Osteoblast (primary cell): ENCODE results near the gene RCOR1. TPM values are rescaled to one million over a fixed set of nuclear protein-coding genes. Genes with fewer than 3 reads are reported as not detected.

Experiments used
- DNase-seq: peaks from one replicate; pipeline ENCODE4 v3.0.0; 2011; ENCODE audit warnings: low spot score, mixed read lengths; ENCODE audit not compliant: insufficient read length; ENCODE audit errors: missing footprints
- H2AFZ ChIP-seq: 2 replicates; pipeline ENCODE4 v1.6.0; 2011; ENCODE audit warnings: mild to moderate bottlenecking, low read length
- H3K27ac ChIP-seq: 2 replicates; pipeline ENCODE4 v1.5.1; 2011; ENCODE audit warnings: mild to moderate bottlenecking, low read depth, low read length, moderate library complexity
- H3K27me3 ChIP-seq: 2 replicates; pipeline ENCODE4 v1.6.0; 2012; ENCODE audit warnings: mild to moderate bottlenecking, control low read depth, inconsistent platforms, low read length, moderate library complexity; ENCODE audit not compliant: insufficient read depth
- H3K36me3 ChIP-seq: 2 replicates; pipeline ENCODE4 v1.5.1; 2011; ENCODE audit warnings: mild to moderate bottlenecking, low read length, control low read depth, moderate library complexity; ENCODE audit not compliant: insufficient read depth
- H3K4me1 ChIP-seq: 2 replicates; pipeline ENCODE4 v1.5.1; 2011; ENCODE audit warnings: mild to moderate bottlenecking, low read length, control low read depth, moderate library complexity; ENCODE audit not compliant: insufficient read depth
- H3K4me2 ChIP-seq: 2 replicates; pipeline ENCODE4 v1.6.0; 2011; ENCODE audit warnings: mild to moderate bottlenecking, low read length; ENCODE audit not compliant: insufficient read depth
- H3K4me3 ChIP-seq: fragments of 200-600 bp; sonication (generic); 3 replicates; pipeline ENCODE4 v1.5.1; 2012; ENCODE audit warnings: mild to moderate bottlenecking, low read length, inconsistent platforms; ENCODE audit not compliant: insufficient read depth
- H3K79me2 ChIP-seq: 2 replicates; pipeline ENCODE4 v1.6.0; 2012; ENCODE audit warnings: mild to moderate bottlenecking, low read length, control low read depth, inconsistent platforms; ENCODE audit not compliant: insufficient read depth
- H3K9me3 ChIP-seq: 2 replicates; pipeline ENCODE4 v1.5.1; 2011; ENCODE audit warnings: low read depth, low read length, control low read depth
- H4K20me1 ChIP-seq: 2 replicates; pipeline ENCODE4 v1.6.0; 2012; ENCODE audit warnings: mild to moderate bottlenecking, low read length, control low read depth; ENCODE audit not compliant: insufficient read depth
- CTCF ChIP-seq: IDR thresholded peaks from 2 replicates; pipeline ENCODE4 v1.5.1; 2011; ENCODE audit warnings: mild to moderate bottlenecking, low read depth, low read length, moderate library complexity; ENCODE audit errors: extremely low read depth
- total RNA-seq: library from RNA; depleted of rRNA; stranded (reverse); fragments of >200 nt; gene quantifications from 2 replicates; pipeline ENCODE4 v1.2.3, GENCODE V29; 2012

RCOR1 gene
- total RNA-seq, 1 donor: 11.6 TPM

DNA sequence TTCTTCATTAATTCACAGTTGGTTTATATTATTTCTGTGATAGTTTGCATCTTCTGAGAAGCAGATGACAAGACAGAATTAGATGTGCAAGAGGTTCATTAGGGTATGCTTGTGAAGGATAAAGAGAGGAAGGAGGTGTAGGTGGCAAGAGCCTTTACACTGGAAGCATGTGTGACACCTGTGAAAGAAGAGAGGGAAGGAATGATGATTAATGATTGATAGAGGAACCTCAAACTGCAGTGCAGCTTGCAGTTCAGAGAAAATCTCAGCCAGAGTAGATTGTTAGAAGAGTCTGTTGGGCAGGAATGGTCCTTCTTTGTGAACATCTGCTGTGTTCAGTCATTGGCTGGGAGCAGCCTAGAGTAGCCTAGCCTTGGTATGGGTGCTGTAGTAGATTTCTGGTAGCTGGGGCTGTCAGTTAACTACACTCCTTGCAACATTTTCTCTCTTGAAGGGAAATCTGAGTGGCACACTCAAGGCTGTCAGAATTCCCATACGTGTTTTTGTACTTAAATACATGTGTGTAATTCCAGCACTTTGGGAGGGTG is 9.0 kb downstream of the RCOR1 start:
- peaks cover 59% of the 10 kb centered on the region for H4K20me1 ChIP-seq
- no peak for TF ChIP-seq CTCF

DNA sequence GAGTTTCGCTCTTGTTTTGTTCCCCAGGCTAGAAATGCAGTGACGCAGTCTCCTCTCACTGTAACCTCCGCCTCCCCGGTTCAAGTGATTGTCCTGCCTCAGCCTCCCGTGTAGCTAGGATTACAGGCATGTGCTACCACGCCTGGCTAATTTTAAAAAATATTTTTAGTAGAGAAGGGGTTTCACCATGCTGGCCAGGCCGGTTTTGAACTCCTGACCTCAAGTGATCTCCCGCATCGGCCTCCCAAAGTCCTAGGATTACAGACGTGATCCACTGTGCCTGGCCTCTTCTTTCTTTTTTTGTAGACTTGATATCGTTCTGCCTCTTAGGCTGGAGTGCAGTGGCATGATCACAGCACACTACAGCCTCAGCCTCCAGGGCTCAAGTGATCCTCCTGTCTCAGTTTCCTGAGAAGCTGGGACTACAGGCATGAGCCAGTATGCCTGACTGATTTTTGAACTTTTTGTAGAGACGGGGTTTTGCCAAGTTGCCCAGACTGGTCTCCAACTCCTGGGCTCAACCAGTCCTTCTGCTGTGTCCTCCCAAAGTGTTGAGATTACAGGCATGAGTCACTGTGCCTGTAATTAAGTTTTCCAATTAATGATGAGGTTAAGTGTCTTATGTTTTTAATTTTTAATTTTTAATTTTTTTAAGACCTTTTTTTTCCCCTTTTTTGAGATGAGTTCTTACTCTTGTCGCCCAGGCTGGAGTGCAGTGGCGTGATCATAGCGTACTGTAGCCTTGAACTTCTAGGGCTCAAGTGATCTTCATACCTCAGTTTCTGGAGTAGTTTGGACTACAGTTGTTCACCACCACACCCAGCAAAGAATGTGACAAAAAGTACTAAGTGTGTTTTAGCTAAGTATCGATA is 10.2 kb downstream of the RCOR1 start:
- Histone ChIP-seq H3K27me3 (no peaks in the 10 kb centered on the region), H4K20me1 (peaks cover 64% of the 10 kb centered on the region), H3K9me3 (no peaks in the 10 kb centered on the region), H3K4me3 (no peak overlapping the region), H3K27ac (no peak overlapping the region), H3K36me3 (no peaks in the 10 kb centered on the region), H3K4me2 (no peak overlapping the region), H3K4me1 (peaks cover 3% of the 10 kb centered on the region), H3K79me2 (peaks cover 91% of the 10 kb centered on the region), H2AFZ (no peak overlapping the region)
- no peak for DNase-seq
- TF ChIP-seq CTCF: no peak

More for the DNA sequence above, 9.0 kb downstream of the RCOR1 start:
- Histone ChIP-seq H3K4me3 (no peak overlapping the region), H3K4me2 (no peak overlapping the region), H2AFZ (no peak overlapping the region), H3K27ac (no peak overlapping the region), H3K27me3 (no peaks in the 10 kb centered on the region), H3K4me1 (peaks cover 3% of the 10 kb centered on the region), H3K36me3 (no peaks in the 10 kb centered on the region), H3K9me3 (no peaks in the 10 kb centered on the region), H3K79me2 (peaks cover 87% of the 10 kb centered on the region)
- DNase-seq: no peak

DNA sequence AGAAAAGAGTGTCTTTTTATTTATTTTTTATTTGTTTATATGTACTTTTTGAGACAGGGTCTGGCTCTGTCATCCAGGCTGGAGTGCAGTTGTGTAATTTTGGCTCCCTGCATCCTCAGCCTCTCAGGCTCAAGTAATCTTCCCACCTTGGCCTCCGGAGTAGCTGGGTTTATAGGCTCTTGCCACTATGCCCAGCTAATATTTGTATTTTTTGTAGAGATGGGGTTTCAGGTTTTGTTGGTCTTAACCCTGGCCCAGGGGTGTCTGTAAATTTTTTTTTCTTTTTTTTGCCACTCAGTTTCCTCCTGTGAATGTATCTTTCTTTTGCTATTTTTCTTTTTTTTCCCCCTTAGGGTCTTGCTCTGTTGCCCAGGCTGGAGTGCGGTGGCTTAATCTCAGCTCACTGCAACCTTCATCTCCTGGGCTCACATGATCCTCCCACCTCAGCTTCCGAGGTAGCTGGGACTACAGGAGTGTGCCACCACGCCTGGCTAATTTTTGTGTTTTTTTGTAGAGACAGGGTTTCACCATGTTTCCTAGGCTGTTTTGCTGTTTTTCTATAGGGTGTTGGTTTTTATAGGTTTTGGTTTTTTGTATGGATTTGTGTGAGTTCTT is 11.0 kb downstream of the RCOR1 start:
- peaks cover 69% of the 10 kb centered on the region for H4K20me1 ChIP-seq
- no peak overlapping the region for H3K27ac ChIP-seq

More for the DNA sequence above, 11.0 kb downstream of the RCOR1 start:
- Histone ChIP-seq H3K27me3 (no peaks in the 10 kb centered on the region), H3K4me3 (no peak overlapping the region), H2AFZ (no peak overlapping the region), H3K4me2 (no peak overlapping the region), H3K4me1 (peaks cover 3% of the 10 kb centered on the region), H3K9me3 (no peaks in the 10 kb centered on the region), H3K79me2 (peaks cover 91% of the 10 kb centered on the region), H3K36me3 (no peaks in the 10 kb centered on the region)
- DNase-seq: no peak
- no peak for TF ChIP-seq CTCF
